ENCODE results near the gene VAMP7.

DNA sequence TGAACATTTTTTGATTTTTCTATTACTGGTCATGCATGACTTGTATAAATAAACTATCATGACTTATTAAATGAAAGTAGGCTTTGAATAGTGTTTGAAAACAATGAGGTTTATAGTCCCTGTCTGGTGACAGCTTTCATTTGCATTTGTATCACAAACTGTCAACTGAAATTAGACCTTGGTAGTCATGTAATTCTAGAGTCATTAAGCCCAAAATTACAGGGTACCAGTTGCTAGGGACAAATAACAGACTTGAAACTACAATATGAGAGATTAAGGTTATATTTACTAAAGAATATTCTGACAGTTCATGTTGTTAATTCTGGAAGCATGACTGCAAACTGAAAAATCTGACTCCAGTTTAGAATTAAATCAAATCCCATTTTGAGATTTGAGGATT, 9.2 kb upstream of the VAMP7 start:
- TF ChIP-seq POLR2A (IDR thresholded peaks at IDR 0.05; ENCODE audit: low read length) (no peak), GATA1 (IDR thresholded peaks at IDR 0.05; ENCODE audit: low read depth, low read length) (no peak)
